GM15510 (cell line): ENCODE data around the gene LRRC49.

Experiments used
- POLR2A ChIP-seq: IDR thresholded peaks from 3 replicates; pipeline ENCODE4 v1.6.1; 2011; ENCODE audit warnings: borderline replicate concordance; ENCODE audit not compliant: insufficient read length; ENCODE audit errors: extremely low read depth

LRRC49 gene

DNA sequence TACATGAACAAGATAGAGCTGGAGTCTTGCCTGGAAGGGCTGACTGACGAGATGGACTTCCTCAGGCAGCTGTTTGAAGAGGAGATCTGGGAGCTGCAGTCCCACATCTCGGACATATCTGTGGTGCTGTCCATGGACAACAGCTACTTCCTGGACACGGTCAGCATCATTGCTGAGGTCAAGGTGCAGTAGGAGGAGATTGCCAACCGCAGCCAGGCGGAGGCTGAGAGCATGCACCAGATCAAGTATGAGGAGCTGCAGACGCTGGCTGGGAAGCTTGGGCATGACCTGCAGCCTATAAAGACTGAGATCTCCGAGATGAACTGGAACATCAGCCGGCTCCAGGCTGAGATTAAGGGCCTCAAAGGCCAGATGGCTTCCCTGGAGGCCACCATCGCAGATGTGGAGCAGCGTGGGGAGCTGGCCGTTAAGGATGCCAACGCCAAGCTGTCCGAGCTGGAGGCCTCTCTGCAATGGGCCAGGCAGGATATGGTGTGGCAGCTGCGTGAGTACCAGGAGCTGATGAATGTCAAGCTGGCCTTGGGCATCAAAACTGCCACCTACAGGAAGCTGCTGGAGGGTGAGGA, 33.2 kb upstream of the LRRC49 start:
- no peak for TF ChIP-seq POLR2A

GRCh38 chr15:70859998-70860397, 32.6 kb upstream of the LRRC49 start:
- TF ChIP-seq POLR2A, result no peak

- no peak for TF ChIP-seq POLR2A
These were observed 29.0 kb upstream of the LRRC49 start for GRCh38 chr15:70863450-70864218.

GRCh38 chr15:70866982-70867641, 25.5 kb upstream of the LRRC49 start:
- TF ChIP-seq POLR2A, result no peak

DNA sequence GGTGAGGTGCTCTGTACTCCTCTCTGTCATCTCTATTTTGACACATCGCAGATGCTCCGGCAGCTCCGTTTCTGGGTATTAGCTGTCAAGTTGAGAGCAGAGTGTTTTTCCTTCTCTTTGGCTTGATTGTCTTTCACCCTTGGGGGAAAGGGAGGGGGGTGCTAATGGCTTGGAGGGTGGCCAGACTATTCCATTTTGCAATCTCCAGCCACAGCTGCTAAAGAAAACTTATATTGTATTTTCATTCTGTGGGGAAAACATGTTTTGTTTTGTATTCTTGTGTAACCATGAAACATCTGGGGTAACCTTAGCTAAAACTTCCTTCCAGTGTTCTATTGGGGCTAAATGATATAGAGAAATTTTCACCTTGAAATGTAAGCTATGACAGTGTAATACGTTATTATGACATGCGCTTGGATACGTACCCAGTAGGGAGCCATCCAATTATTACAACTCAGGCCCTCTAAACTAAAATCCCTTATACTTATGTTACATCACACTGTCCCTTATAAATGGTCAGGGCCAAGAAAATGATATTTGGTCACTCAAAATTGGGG, 24.6 kb upstream of the LRRC49 start:
- no peak for TF ChIP-seq POLR2A

GRCh38 chr15:70869346-70869745, 23.3 kb upstream of the LRRC49 start:
- TF ChIP-seq POLR2A, result no peak

DNA sequence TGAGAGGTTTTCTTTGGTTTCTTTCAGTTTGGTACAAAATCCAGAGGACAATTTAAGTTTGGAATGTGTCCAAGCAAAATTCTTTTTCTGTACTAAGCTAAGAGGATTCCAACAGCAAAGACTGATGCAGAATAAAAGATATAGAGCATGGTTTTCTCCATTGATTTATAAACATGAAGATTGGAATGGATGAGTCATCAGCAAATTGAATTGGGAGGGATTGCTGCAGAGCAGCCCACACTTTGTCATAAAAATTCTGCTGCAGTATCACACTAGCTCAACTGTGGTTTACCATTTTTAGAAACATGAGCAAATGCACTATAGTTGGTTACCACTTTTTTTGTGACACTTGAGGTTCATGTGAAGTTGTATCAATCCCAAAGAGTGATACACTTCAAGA, 22.6 kb upstream of the LRRC49 start:
- no peak for TF ChIP-seq POLR2A

DNA sequence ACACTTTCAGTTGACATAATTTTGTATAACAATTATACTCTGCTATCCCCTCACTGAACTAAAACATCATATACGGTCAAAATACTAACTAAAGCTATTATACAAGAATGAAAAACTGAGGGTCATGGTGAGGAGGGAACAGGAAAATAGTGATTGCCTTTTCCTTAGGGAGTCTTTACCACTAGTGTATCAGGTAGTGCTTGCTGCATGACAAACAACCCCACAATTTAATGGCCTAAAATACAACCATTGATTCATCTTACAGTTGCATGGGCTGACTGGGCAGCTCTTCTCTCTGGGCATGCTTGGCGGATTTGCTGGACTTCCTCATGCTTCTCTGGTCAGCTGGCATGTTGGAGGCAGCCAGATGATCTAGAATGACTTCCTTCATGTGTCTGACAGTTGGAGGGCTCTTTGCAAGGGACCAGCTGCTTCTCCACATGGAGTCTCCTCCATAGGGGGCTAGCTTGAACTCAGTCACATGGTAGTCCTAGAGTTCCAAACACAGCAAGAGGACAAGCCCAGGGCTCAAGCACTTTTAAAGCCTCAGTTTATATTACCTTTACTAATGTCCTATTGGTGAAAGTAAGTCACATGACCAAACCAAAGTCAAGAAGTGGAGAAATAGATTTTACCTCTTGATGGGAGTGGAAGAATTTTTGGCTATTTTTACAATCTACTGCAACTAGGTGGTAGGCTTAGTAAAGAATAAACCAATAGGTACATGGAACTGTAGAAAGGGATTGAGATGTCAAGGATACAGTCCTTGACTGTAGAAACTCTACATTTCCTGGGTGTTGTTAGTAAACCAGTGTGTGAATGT, 19.2 kb upstream of the LRRC49 start:
- TF ChIP-seq POLR2A, result no peak

DNA sequence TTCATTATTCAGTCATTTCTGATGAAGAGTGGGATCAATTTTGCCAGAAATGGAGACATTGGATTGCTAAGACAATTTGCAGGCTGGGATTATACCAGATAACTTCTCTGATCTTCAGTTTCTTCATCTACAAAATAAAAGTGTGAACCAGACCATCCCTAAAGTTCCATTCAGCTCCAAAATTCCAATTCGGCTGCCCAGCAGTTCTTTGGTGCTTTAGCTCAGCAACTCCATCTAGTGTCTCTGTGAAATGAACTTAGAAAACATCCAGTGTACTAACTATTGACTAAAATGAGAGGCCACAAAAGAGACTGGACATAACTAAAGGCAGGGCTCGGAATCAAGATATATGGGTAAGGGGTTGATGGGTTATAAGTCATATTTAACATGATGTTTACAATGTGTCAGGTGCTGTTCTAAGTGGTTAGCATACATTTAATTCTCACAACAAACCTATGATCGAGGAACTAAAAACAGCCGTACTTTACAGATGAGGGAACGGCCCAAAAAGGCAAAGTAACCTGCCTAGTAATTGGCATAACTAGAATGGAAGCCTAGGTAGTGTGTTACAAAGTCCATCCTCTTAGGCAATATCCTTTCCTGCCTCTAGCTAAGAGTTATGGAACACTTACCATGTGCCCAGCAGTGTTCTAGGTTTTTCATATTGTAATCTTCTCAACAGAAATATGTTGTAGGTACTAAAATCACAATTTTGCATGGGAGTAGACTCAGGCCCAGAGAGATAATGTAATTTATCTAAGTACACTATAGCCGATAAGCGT, 17.4 kb upstream of the LRRC49 start:
- no peak for TF ChIP-seq POLR2A

GRCh38 chr15:70876011-70876410, 16.6 kb upstream of the LRRC49 start:
- no peak for TF ChIP-seq POLR2A

GRCh38 chr15:70876683-70877082, 15.9 kb upstream of the LRRC49 start:
- TF ChIP-seq POLR2A, result no peak

- TF ChIP-seq POLR2A, result no peak
These were observed 13.2 kb upstream of the LRRC49 start for GRCh38 chr15:70879401-70879800.

- TF ChIP-seq POLR2A, result no peak
These were observed 11.8 kb upstream of the LRRC49 start for GRCh38 chr15:70880781-70881180.

DNA sequence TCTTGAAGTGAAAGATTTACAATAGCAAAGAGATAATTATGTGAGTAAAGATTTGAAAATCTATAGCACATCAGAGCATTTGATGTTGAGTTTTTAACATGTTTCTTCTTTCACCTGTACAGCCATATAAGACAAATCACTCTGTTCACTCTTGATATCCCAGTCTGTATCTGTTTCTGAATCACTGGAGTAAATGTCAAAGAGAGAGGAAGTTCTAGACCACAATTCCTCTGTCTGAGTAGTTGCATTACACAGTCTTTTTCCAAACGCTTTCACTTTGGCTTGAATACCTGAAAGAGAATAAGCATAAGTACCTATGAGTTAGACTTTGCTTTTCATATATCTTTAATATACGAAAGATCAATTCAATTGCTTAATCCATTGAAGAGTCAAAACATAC, 10.3 kb upstream of the LRRC49 start:
- no peak for TF ChIP-seq POLR2A

- no peak for TF ChIP-seq POLR2A
These were observed 410 bp downstream of the LRRC49 start for GRCh38 chr15:70892912-70893560.
